ENCODE measurements around the gene SOCS7. TPM values are rescaled to one million over a fixed set of nuclear protein-coding genes. Genes with fewer than 3 reads are reported as not detected.

Gene SOCS7
- total and polyA plus RNA-seq, 2 donors (not counting 1 experiment from before 2014, with no cell fraction given): 9.4 to 20.8 TPM

DNA sequence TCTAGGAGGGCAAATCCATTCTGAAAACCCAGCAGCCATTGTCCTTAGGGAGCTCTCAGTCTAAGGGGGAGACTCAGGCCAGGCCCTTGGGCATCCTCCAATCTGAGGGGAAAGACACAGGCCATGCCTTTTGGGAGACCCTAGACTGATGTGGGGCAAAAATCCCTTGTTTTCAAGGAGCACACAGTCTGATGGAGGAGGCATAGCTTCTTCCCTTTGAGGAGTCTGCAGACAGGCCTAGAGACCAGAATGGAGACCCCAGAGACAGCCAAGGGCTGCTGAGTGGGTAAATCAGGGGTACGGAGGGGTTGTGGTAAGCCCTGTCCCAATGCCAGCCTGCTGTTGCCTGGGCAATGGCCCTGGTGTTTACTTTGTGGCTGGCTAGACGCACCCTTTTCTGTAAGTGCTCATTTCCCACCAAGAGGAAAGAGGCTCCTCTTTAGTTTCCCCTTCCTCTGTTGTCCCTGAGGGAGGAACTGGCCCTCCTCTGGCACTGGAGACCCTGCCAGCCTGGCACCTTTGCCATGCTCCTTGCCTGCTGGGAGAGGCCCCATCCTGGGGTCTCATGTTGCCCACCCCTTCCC lies 96.0 kb downstream of the SOCS7 start:
- WGBS (ENCODE audit: insufficient coverage): 13% methylated on average over 2 of the region's 2 CpGs
- H2AFZ ChIP-seq (ENCODE audit: insufficient read depth, low read depth, low read length, poor library complexity, severe bottlenecking): no peak overlapping the region
- no peak overlapping the region for H3K27ac Mint-ChIP-seq
- no peaks in the 10 kb centered on the region for H3K4me1 ChIP-seq (ENCODE audit: control insufficient read depth in 2 of 2, insufficient read depth in 2 of 2, low read length in 2 of 2)
- H4K20me1 ChIP-seq (ENCODE audit: control insufficient read depth, insufficient read depth, low read length, poor library complexity, severe bottlenecking): no peaks in the 10 kb centered on the region
- no peak overlapping the region for H3K9ac ChIP-seq (ENCODE audit: low read length)
- H3K9me3 ChIP-seq (ENCODE audit: control extremely low read depth in 1 of 3, control insufficient read depth in 2 of 3, insufficient read depth in 1 of 3, low read length in 2 of 3): no peaks in the 10 kb centered on the region
- no peak overlapping the region for H3K4me3 Mint-ChIP-seq
- no peaks in the 10 kb centered on the region for H3K9me3 Mint-ChIP-seq (ENCODE audit: insufficient read depth)
- DNase-seq (no peak), ATAC-seq (ENCODE audit: low read depth) (no peak)
- CTCF ChIA-PET: interaction anchor here (0.8 kb wide), 1 partner anchor 45 kb away, joined by 3 read pairs; no protein-coding TSS in a partner anchor
- POLR2A ChIA-PET: no interaction called here
- H3K4me2 ChIP-seq (replicated peaks; ENCODE audit: low read depth, low read length, poor library complexity, severe bottlenecking): no peak overlapping the region
- no peaks in the 10 kb centered on the region for H3K79me2 ChIP-seq (ENCODE audit: control insufficient read depth, insufficient read depth, low read length)
- H3K27ac ChIP-seq (ENCODE audit: low read length in 2 of 2): no peak overlapping the region
- intact Hi-C loops (cut with micrococcal nuclease): no loop called here
- TF ChIP-seq, protein P1, sequence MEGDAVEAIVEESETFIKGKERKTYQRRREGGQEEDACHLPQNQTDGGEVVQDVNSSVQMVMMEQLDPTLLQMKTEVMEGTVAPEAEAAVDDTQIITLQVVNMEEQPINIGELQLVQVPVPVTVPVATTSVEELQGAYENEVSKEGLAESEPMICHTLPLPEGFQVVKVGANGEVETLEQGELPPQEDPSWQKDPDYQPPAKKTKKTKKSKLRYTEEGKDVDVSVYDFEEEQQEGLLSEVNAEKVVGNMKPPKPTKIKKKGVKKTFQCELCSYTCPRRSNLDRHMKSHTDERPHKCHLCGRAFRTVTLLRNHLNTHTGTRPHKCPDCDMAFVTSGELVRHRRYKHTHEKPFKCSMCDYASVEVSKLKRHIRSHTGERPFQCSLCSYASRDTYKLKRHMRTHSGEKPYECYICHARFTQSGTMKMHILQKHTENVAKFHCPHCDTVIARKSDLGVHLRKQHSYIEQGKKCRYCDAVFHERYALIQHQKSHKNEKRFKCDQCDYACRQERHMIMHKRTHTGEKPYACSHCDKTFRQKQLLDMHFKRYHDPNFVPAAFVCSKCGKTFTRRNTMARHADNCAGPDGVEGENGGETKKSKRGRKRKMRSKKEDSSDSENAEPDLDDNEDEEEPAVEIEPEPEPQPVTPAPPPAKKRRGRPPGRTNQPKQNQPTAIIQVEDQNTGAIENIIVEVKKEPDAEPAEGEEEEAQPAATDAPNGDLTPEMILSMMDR (IDR thresholded peaks at IDR 0.05): no peak
- no peak for TF ChIP-seq EZH2 (IDR thresholded peaks at IDR 0.05; ENCODE audit: borderline replicate concordance, insufficient read depth, low read depth, low read length, poor library complexity, severe bottlenecking)
- peaks cover 26% of the 10 kb centered on the region for H3K27me3 Mint-ChIP-seq
- peaks cover 5% of the 10 kb centered on the region for H3K4me1 Mint-ChIP-seq
- no peaks in the 10 kb centered on the region for H3K36me3 ChIP-seq (replicated peaks in 1 of 2; ENCODE audit: control extremely low read depth in 1 of 2, control insufficient read depth in 1 of 2, extremely low read depth in 1 of 2, insufficient read depth in 2 of 2, low read length in 1 of 2)
- no peak overlapping the region for H3K4me3 ChIP-seq (ENCODE audit: control extremely low read depth in 1 of 5, extremely low read depth in 1 of 5, insufficient read depth in 1 of 5, low read depth in 2 of 5, low read length in 4 of 5)
- H3K27me3 ChIP-seq (replicated peaks in 1 of 4; ENCODE audit: control extremely low read depth in 1 of 4, control insufficient read depth in 3 of 4, insufficient read depth in 4 of 4, low read length in 3 of 4): peaks cover 0 to 21% (median 0%) of the 10 kb centered on the region in 4 experiments

DNA sequence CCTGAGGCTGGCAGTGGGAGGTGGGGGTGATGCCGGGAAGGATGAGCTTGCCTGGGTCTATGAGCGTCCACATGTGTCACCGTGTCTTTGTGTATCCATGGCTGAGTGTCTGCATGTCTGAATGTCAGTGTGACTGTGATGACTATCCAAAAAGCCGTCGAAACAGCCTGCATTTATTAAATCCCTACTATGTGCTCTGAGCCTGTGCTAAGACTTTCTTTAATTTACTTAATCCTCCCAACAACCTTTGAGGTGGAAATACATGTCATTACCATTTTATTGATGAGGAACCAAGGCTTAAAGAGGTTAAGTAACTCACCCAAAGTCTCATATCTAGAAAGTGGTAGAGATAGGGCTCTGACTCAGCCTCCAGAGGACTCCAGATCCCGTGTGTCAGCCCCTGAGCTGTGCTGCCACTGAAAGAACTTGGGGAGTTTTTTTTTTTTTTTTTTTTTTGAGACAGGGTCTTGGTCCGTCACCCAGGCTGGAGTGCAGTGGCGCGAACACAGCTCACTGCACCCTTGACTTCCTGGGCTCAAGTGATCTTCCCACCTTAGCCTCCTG lies 96.6 kb downstream of the SOCS7 start:
- CTCF ChIA-PET: interaction anchor here (0.6 to 0.8 kb wide), 2 partner anchors 33 to 99 kb away, joined by 3 to 4 read pairs; no protein-coding TSS in a partner anchor
- H3K27ac Mint-ChIP-seq: no peak overlapping the region
- DNase-seq: no peak
- no peak for TF ChIP-seq EZH2 (IDR thresholded peaks at IDR 0.05; ENCODE audit: borderline replicate concordance, insufficient read depth, low read depth, low read length, poor library complexity, severe bottlenecking)
- TF ChIP-seq, protein P1 (IDR thresholded peaks at IDR 0.05): no peak
- no peak for ATAC-seq (ENCODE audit: low read depth)
- Histone ChIP-seq H3K9ac (ENCODE audit: low read length) (no peak overlapping the region), H3K4me1 (ENCODE audit: control insufficient read depth in 2 of 2, insufficient read depth in 2 of 2, low read length in 2 of 2) (no peaks in the 10 kb centered on the region), H3K36me3 (replicated peaks in 1 of 2; ENCODE audit: control extremely low read depth in 1 of 2, control insufficient read depth in 1 of 2, extremely low read depth in 1 of 2, insufficient read depth in 2 of 2, low read length in 1 of 2) (no peaks in the 10 kb centered on the region), H4K20me1 (ENCODE audit: control insufficient read depth, insufficient read depth, low read length, poor library complexity, severe bottlenecking) (no peaks in the 10 kb centered on the region), H2AFZ (ENCODE audit: insufficient read depth, low read depth, low read length, poor library complexity, severe bottlenecking) (no peak overlapping the region), H3K79me2 (ENCODE audit: control insufficient read depth, insufficient read depth, low read length) (no peaks in the 10 kb centered on the region), H3K9me3 (ENCODE audit: control extremely low read depth in 1 of 3, control insufficient read depth in 2 of 3, insufficient read depth in 1 of 3, low read length in 2 of 3) (peaks cover 0 to 1% (median 0%) of the 10 kb centered on the region in 3 donors), H3K27me3 (replicated peaks in 1 of 4; ENCODE audit: control extremely low read depth in 1 of 4, control insufficient read depth in 3 of 4, insufficient read depth in 4 of 4, low read length in 3 of 4) (peaks cover 0 to 27% (median 2%) of the 10 kb centered on the region in 4 experiments), H3K27ac (ENCODE audit: low read length in 2 of 2) (no peak overlapping the region), H3K4me2 (replicated peaks; ENCODE audit: low read depth, low read length, poor library complexity, severe bottlenecking) (no peak overlapping the region), H3K4me3 (ENCODE audit: control extremely low read depth in 1 of 5, extremely low read depth in 1 of 5, insufficient read depth in 1 of 5, low read depth in 2 of 5, low read length in 4 of 5) (no peak overlapping the region)
- intact Hi-C loops (cut with micrococcal nuclease): no loop called here
- peaks cover 10% of the 10 kb centered on the region for H3K4me1 Mint-ChIP-seq
- H3K9me3 Mint-ChIP-seq (ENCODE audit: insufficient read depth): no peaks in the 10 kb centered on the region
- POLR2A ChIA-PET: no interaction called here
- H3K4me3 Mint-ChIP-seq: no peak overlapping the region
- peaks cover 26% of the 10 kb centered on the region for H3K27me3 Mint-ChIP-seq
- WGBS (ENCODE audit: insufficient coverage): 89% methylated on average over 4 of the region's 9 CpGs
